CD4-positive, alpha-beta memory T cell (primary cell): ENCODE data around the gene PELI2. TPM values are rescaled to one million over a fixed set of nuclear protein-coding genes. Genes with fewer than 3 reads are reported as not detected.
A peak's percentile ranks its signal among the peaks of the same experiment; 100 is the strongest.

Experiments
- CTCF ChIA-PET: fragments of 350-600 bp; sonication (Branson Sonifier 250); formaldehyde crosslinking; loops from one replicate; lab custom pipeline; 2021; ENCODE audit warnings: inconsistent platforms; ENCODE audit not compliant: partially characterized antibody; lab: Charles Lee
- POLR2A ChIA-PET: fragments of 350-600 bp; sonication (Branson Sonifier 250); formaldehyde crosslinking; loops from one replicate; lab custom pipeline; 2021; ENCODE audit not compliant: partially characterized antibody; lab: Charles Lee
- DNase-seq, 5 donors: peaks; one replicate each; pipeline versions ENCODE4 v3.0.0 to v3.0.0-alpha.2; 2020 to 2022; ENCODE audit warnings: mixed read lengths in 1 of 5
- H3K27ac ChIP-seq: one replicate; pipeline ENCODE4 v1.7.0; 2013; ENCODE audit warnings: low read depth, low read length
- H3K27me3 ChIP-seq: 2 replicates; pipeline ENCODE4 v1.7.0; 2013; ENCODE audit warnings: mild to moderate bottlenecking, low read length, moderate library complexity; ENCODE audit not compliant: insufficient read depth
- H3K36me3 ChIP-seq: 2 replicates; pipeline ENCODE4 v1.7.0; 2013; ENCODE audit warnings: mild to moderate bottlenecking, low read length, moderate library complexity; ENCODE audit not compliant: insufficient read depth
- H3K4me1 ChIP-seq: 2 replicates; pipeline ENCODE4 v1.7.0; 2013; ENCODE audit warnings: mild to moderate bottlenecking, low read length, moderate library complexity; ENCODE audit not compliant: insufficient read depth
- H3K4me3 ChIP-seq, 2 donors: one replicate each; pipeline ENCODE4 v1.7.0; 2013; ENCODE audit warnings: low read length in 2 of 2, mild to moderate bottlenecking in 1 of 2
- H3K9me3 ChIP-seq, 2 donors: one replicate each; pipeline ENCODE4 v1.7.0; 2013; ENCODE audit warnings: low read length in 2 of 2, control low read depth in 1 of 2; ENCODE audit not compliant: control insufficient read depth in 1 of 2
- H3K27ac Mint-ChIP-seq, 7 donors: one replicate each; pipeline ENCODE4 v1.8.0; 2020 to 2021; ENCODE audit warnings: mixed read lengths in 7 of 7, mild to moderate bottlenecking in 6 of 7, inconsistent platforms in 3 of 7, moderate library complexity in 3 of 7
- H3K27me3 Mint-ChIP-seq, 2 donors: one replicate each; pipeline ENCODE4 v1.8.0; 2020 to 2021; ENCODE audit warnings: mixed read lengths in 2 of 2
- H3K36me3 Mint-ChIP-seq, 2 donors: one replicate each; pipeline ENCODE4 v1.8.0; 2020 to 2021; ENCODE audit warnings: mixed read lengths in 2 of 2, inconsistent platforms in 1 of 2, mild to moderate bottlenecking in 1 of 2
- H3K4me1 Mint-ChIP-seq, 4 donors: one replicate each; pipeline ENCODE4 v1.8.0; 2020 to 2021; ENCODE audit warnings: mixed read lengths in 4 of 4, mild to moderate bottlenecking in 1 of 4
- H3K4me3 Mint-ChIP-seq, 8 donors: one replicate each; pipeline ENCODE4 v1.8.0; 2020 to 2021; ENCODE audit warnings: mixed read lengths in 8 of 8, mild to moderate bottlenecking in 7 of 8, moderate library complexity in 6 of 8, inconsistent platforms in 3 of 8
- H3K9me3 Mint-ChIP-seq, 8 donors: one replicate each; pipeline ENCODE4 v1.8.0; 2020 to 2021; ENCODE audit warnings: mixed read lengths in 8 of 8, mild to moderate bottlenecking in 5 of 8, inconsistent platforms in 3 of 8, moderate library complexity in 1 of 8
- intact Hi-C: fragments of 100-400 bp; cut with micrococcal nuclease; formaldehyde crosslinking; loops from one replicate; pipeline ENCODE4 v1.15.1; 2023
- polyA plus RNA-seq, 2 donors: library from polyadenylated mRNA; unstranded; fragments of 300-500 nt; fragmentation: Illumina TruSeq; gene quantifications; one replicate each; pipeline ENCODE4 v1.2.3, GENCODE V29; 2021
- total RNA-seq, 2 experiments: library from RNA; stranded (reverse); gene quantifications; one replicate each; pipeline ENCODE4 v1.2.3, GENCODE V29; 2021

PELI2 gene
- total and polyA plus RNA-seq, 4 experiments from 2014 or later = 1.2 to 16.4 (median 7.8) TPM

GRCh38 chr14:56284641-56285040 lies 166.4 kb downstream of the PELI2 start:
- Histone ChIP-seq H3K27ac (no peak overlapping the region), H3K27me3 (no peaks in the 10 kb centered on the region), H3K9me3 (no peaks in the 10 kb centered on the region), H3K4me3 (no peak overlapping the region), H3K4me1 (no peaks in the 10 kb centered on the region), H3K36me3 (no peaks in the 10 kb centered on the region)
- CTCF ChIA-PET = no interaction called here
- Mint-ChIP-seq H3K36me3 (peaks cover 10 to 20% of the 10 kb centered on the region in 2 donors), H3K27me3 (no peaks in the 10 kb centered on the region), H3K4me3 (no peak overlapping the region), H3K27ac (no peak overlapping the region), H3K4me1 (no peaks in the 10 kb centered on the region), H3K9me3 (no peaks in the 10 kb centered on the region)
- intact Hi-C loops = no loop called here
- POLR2A ChIA-PET = no interaction called here
- DNase-seq = no peak

GRCh38 chr14:56289155-56289554 lies 170.9 kb downstream of the PELI2 start:
- no peak overlapping the region for H3K27ac ChIP-seq
- no peak overlapping the region for H3K4me3 ChIP-seq
- H3K36me3 ChIP-seq = no peaks in the 10 kb centered on the region
- Mint-ChIP-seq H3K27ac (no peak overlapping the region), H3K9me3 (no peaks in the 10 kb centered on the region), H3K4me3 (no peak overlapping the region), H3K36me3 (peaks cover 25 to 35% of the 10 kb centered on the region in 2 donors), H3K27me3 (no peaks in the 10 kb centered on the region), H3K4me1 (no peaks in the 10 kb centered on the region)
- intact Hi-C loops = no loop called here
- DNase-seq = no peak
- H3K27me3 ChIP-seq = no peaks in the 10 kb centered on the region
- ChIA-PET POLR2A (no interaction called here), CTCF (no interaction called here)
- H3K4me1 ChIP-seq = no peaks in the 10 kb centered on the region
- H3K9me3 ChIP-seq = no peaks in the 10 kb centered on the region

GRCh38 chr14:56290195-56290594 lies 172.0 kb downstream of the PELI2 start:
- Histone ChIP-seq H3K36me3 (no peaks in the 10 kb centered on the region), H3K9me3 (no peaks in the 10 kb centered on the region), H3K27me3 (no peaks in the 10 kb centered on the region), H3K27ac (no peak overlapping the region), H3K4me3 (no peak overlapping the region), H3K4me1 (no peaks in the 10 kb centered on the region)
- Mint-ChIP-seq H3K36me3 (peaks cover 30 to 36% of the 10 kb centered on the region in 2 donors), H3K4me3 (no peak overlapping the region), H3K27me3 (no peaks in the 10 kb centered on the region), H3K27ac (no peak overlapping the region), H3K9me3 (no peaks in the 10 kb centered on the region), H3K4me1 (no peaks in the 10 kb centered on the region)
- intact Hi-C loops = no loop called here
- POLR2A ChIA-PET = no interaction called here
- CTCF ChIA-PET = no interaction called here
- no peak for DNase-seq

- intact Hi-C loops = no loop called here
- peak overlapping the region in 1 of 7 donors; percentile 49 for H3K27ac Mint-ChIP-seq
- H3K9me3 Mint-ChIP-seq = no peaks in the 10 kb centered on the region
- H3K27ac ChIP-seq = no peak overlapping the region
- H3K27me3 ChIP-seq = no peaks in the 10 kb centered on the region
- no peaks in the 10 kb centered on the region for H3K27me3 Mint-ChIP-seq
- H3K4me1 ChIP-seq = no peaks in the 10 kb centered on the region
- CTCF ChIA-PET = no interaction called here
- H3K36me3 Mint-ChIP-seq = peaks cover 49 to 57% of the 10 kb centered on the region in 2 donors
- H3K4me1 Mint-ChIP-seq = no peaks in the 10 kb centered on the region
- POLR2A ChIA-PET = no interaction called here
- H3K9me3 ChIP-seq = no peaks in the 10 kb centered on the region
- no peaks in the 10 kb centered on the region for H3K36me3 ChIP-seq
- no peak overlapping the region for H3K4me3 ChIP-seq
- no peak for DNase-seq
- no peak overlapping the region for H3K4me3 Mint-ChIP-seq
Measured at GRCh38 chr14:56292970-56293369, 174.8 kb downstream of the PELI2 start.

GRCh38 chr14:56293506-56293905 lies 175.3 kb downstream of the PELI2 start:
- H3K9me3 ChIP-seq = no peaks in the 10 kb centered on the region
- no peaks in the 10 kb centered on the region for H3K4me1 ChIP-seq
- Mint-ChIP-seq H3K27ac (peak overlapping the region in 2 of 7 donors; percentile 19 to 21), H3K4me1 (no peaks in the 10 kb centered on the region), H3K9me3 (no peaks in the 10 kb centered on the region), H3K36me3 (peaks cover 46 to 53% of the 10 kb centered on the region in 2 donors), H3K4me3 (no peak overlapping the region), H3K27me3 (no peaks in the 10 kb centered on the region)
- no peaks in the 10 kb centered on the region for H3K36me3 ChIP-seq
- H3K27me3 ChIP-seq = no peaks in the 10 kb centered on the region
- POLR2A ChIA-PET = no interaction called here
- H3K27ac ChIP-seq = no peak overlapping the region
- CTCF ChIA-PET = no interaction called here
- intact Hi-C loops = no loop called here
- H3K4me3 ChIP-seq = no peak overlapping the region
- no peak for DNase-seq

GRCh38 chr14:56294128-56294527 lies 175.9 kb downstream of the PELI2 start:
- H3K27me3 Mint-ChIP-seq = no peaks in the 10 kb centered on the region
- H3K36me3 ChIP-seq = no peaks in the 10 kb centered on the region
- H3K4me1 ChIP-seq = no peaks in the 10 kb centered on the region
- ChIA-PET CTCF (interaction anchor here (0.9 kb wide), 1 partner anchor 13 kb away, joined by 4 read pairs; no protein-coding TSS in a partner anchor), POLR2A (no interaction called here)
- no peak overlapping the region for H3K4me3 Mint-ChIP-seq
- peaks cover 46 to 55% of the 10 kb centered on the region in 2 donors for H3K36me3 Mint-ChIP-seq
- H3K9me3 Mint-ChIP-seq = no peaks in the 10 kb centered on the region
- no peaks in the 10 kb centered on the region for H3K27me3 ChIP-seq
- no peak overlapping the region for H3K4me3 ChIP-seq
- H3K9me3 ChIP-seq = no peaks in the 10 kb centered on the region
- intact Hi-C loops = no loop called here
- no peak overlapping the region for H3K27ac Mint-ChIP-seq
- no peak overlapping the region for H3K27ac ChIP-seq
- H3K4me1 Mint-ChIP-seq = no peaks in the 10 kb centered on the region
- no peak for DNase-seq

- H3K36me3 ChIP-seq = no peaks in the 10 kb centered on the region
- Mint-ChIP-seq H3K4me1 (no peaks in the 10 kb centered on the region), H3K9me3 (no peaks in the 10 kb centered on the region)
Measured at GRCh38 chr14:56295743-56296142, 177.5 kb downstream of the PELI2 start.

GRCh38 chr14:56297449-56297848 lies 179.2 kb downstream of the PELI2 start:
- Histone ChIP-seq H3K27me3 (no peaks in the 10 kb centered on the region), H3K4me3 (no peak overlapping the region), H3K4me1 (no peaks in the 10 kb centered on the region), H3K9me3 (no peaks in the 10 kb centered on the region), H3K36me3 (no peaks in the 10 kb centered on the region), H3K27ac (no peak overlapping the region)
- no peaks in the 10 kb centered on the region for H3K4me1 Mint-ChIP-seq
- no peaks in the 10 kb centered on the region for H3K27me3 Mint-ChIP-seq
- no peak for DNase-seq
- CTCF ChIA-PET = no interaction called here
- no peaks in the 10 kb centered on the region for H3K9me3 Mint-ChIP-seq
- H3K27ac Mint-ChIP-seq = no peak overlapping the region
- H3K36me3 Mint-ChIP-seq = peaks cover 26 to 31% of the 10 kb centered on the region in 2 donors
- intact Hi-C loops = no loop called here
- POLR2A ChIA-PET = no interaction called here
- no peak overlapping the region for H3K4me3 Mint-ChIP-seq

More at GRCh38 chr14:56295743-56296142, 177.5 kb downstream of the PELI2 start:
- H3K9me3 ChIP-seq = no peaks in the 10 kb centered on the region
- ChIA-PET POLR2A (no interaction called here), CTCF (no interaction called here)
- no peaks in the 10 kb centered on the region for H3K27me3 Mint-ChIP-seq
- H3K27ac ChIP-seq = no peak overlapping the region
- no peak overlapping the region for H3K4me3 ChIP-seq
- no peak for DNase-seq
- H3K27me3 ChIP-seq = no peaks in the 10 kb centered on the region
- intact Hi-C loops = no loop called here
- H3K4me3 Mint-ChIP-seq = no peak overlapping the region
- H3K27ac Mint-ChIP-seq = no peak overlapping the region
- no peaks in the 10 kb centered on the region for H3K4me1 ChIP-seq
- peaks cover 35 to 42% of the 10 kb centered on the region in 2 donors for H3K36me3 Mint-ChIP-seq
